Kidney (tissue), 14 donors: ENCODE data around the gene OFD1. TPM values are rescaled to one million over a fixed set of nuclear protein-coding genes. Genes with fewer than 3 reads are reported as not detected.
A peak's percentile ranks its signal among the peaks of the same experiment; 100 is the strongest.

Experiments
- DNase-seq, 5 donors: peaks; one replicate each; pipeline ENCODE4 v3.0.0-alpha.2; 2013 to 2020
- FAIRE-seq: peaks from 2 replicates; lab custom pipeline; 2012; peaks lifted over from hg19 to GRCh38; lab: Jason Lieb, UNC
- H3K27ac ChIP-seq, 2 donors: one replicate each; pipeline ENCODE4 v1.7.0; 2013; ENCODE audit warnings: low read depth in 2 of 2, low read length in 2 of 2, inconsistent platforms in 1 of 2
- H3K27me3 ChIP-seq: one replicate; pipeline ENCODE4 v1.7.1; 2013; ENCODE audit warnings: low read length, inconsistent platforms; ENCODE audit not compliant: control insufficient read depth, insufficient read depth
- H3K36me3 ChIP-seq, 3 donors: one replicate each; pipeline versions ENCODE4 v1.7.0 to v1.7.1; 2013; ENCODE audit warnings: low read length in 3 of 3, control low read depth in 1 of 3, inconsistent platforms in 1 of 3; ENCODE audit not compliant: insufficient read depth in 3 of 3, control insufficient read depth in 2 of 3
- H3K4me1 ChIP-seq, 3 donors: one replicate each; pipeline versions ENCODE4 v1.7.0 to v1.7.1; 2013; ENCODE audit warnings: low read length in 3 of 3, inconsistent platforms in 1 of 3, low read depth in 1 of 3; ENCODE audit not compliant: control insufficient read depth in 2 of 3, insufficient read depth in 2 of 3
- H3K4me3 ChIP-seq, 3 donors: one replicate each; pipeline versions ENCODE4 v1.7.0 to v1.8.1; 2013; ENCODE audit warnings: low read length in 3 of 3, control low read depth in 1 of 3, inconsistent platforms in 1 of 3
- H3K9ac ChIP-seq, 3 donors: one replicate each; pipeline versions ENCODE4 v1.7.0 to v1.7.1; 2013; ENCODE audit warnings: low read length in 3 of 3, control low read depth in 1 of 3, inconsistent platforms in 1 of 3
- H3K9me3 ChIP-seq, 3 donors: one replicate each; pipeline versions ENCODE4 v1.7.0 to v1.7.1; 2013; ENCODE audit warnings: low read length in 3 of 3, control low read depth in 1 of 3, inconsistent platforms in 1 of 3; ENCODE audit not compliant: control insufficient read depth in 2 of 3, insufficient read depth in 1 of 3
- CTCF ChIP-seq: IDR thresholded peaks from 3 replicates; pipeline ENCODE4 v1.5.1; 2012; ENCODE audit warnings: mild to moderate bottlenecking, moderate library complexity, borderline replicate concordance; ENCODE audit not compliant: insufficient read depth; ENCODE audit errors: extremely low read depth
- intact Hi-C: fragments of 100-400 bp; cut with DNase I; formaldehyde crosslinking; loops from one replicate; pipeline ENCODE4 v1.11.1; 2022
- polyA plus RNA-seq: library from polyadenylated mRNA; stranded (reverse); fragments of 350-450 nt; fragmentation: Illumina TruSeq; extraction: RNeasy Lipid Tissue Mini Kit (QIAGEN cat#74804); gene quantifications from one replicate; pipeline ENCODE4 v1.2.3, GENCODE V29; 2014; ENCODE audit warnings: low read depth, low replicate concordance; ENCODE audit not compliant: insufficient read depth
- total RNA-seq: library from RNA; stranded (reverse); fragmentation: NEBNext Ultra II Directional; extraction: Animal tissue kit (Norgen Biotek cat#: 25700); gene quantifications from one replicate; pipeline ENCODE4 v1.2.1, GENCODE V29; 2021
- donor health status: control.
- donor health status: control.
- donor health status: control.
- donor health status: control.
- donor health status: control.
- donor health status: DM: yes; HTN: yes; CAD: no.
- donor health status: Normal renal cell carcinoma (clear cell type).

OFD1 gene
- total and polyA plus RNA-seq, 2 donors from 2014 or later = 20.6 to 42.0 TPM

- FAIRE-seq = no peak
- H3K4me3 ChIP-seq = no peak overlapping the region
- intact Hi-C loops = no loop called here
- H3K4me1 ChIP-seq = peaks cover 0 to 2% (median 0%) of the 10 kb centered on the region in 3 donors
- no peaks in the 10 kb centered on the region for H3K36me3 ChIP-seq
- no peak for TF ChIP-seq CTCF
- no peaks in the 10 kb centered on the region for H3K9me3 ChIP-seq
- no peaks in the 10 kb centered on the region for H3K27me3 ChIP-seq
- DNase-seq = peak in 1 of 5 donors; percentile 22
- H3K27ac ChIP-seq = no peak overlapping the region
- H3K9ac ChIP-seq = no peak overlapping the region
These were observed 2.1 kb upstream of the OFD1 start for GRCh38 chrX:13732246-13733067.

GRCh38 chrX:13733506-13733905, 1.0 kb upstream of the OFD1 start:
- DNase-seq = no peak
- no peaks in the 10 kb centered on the region for H3K36me3 ChIP-seq
- H3K27ac ChIP-seq = peak overlapping the region in 1 of 2 donors; percentile 88
- peaks cover 0 to 2% (median 0%) of the 10 kb centered on the region in 3 donors for H3K4me1 ChIP-seq
- peak overlapping the region in 2 of 3 donors; percentile 64 to 97 for H3K9ac ChIP-seq
- H3K9me3 ChIP-seq = no peaks in the 10 kb centered on the region
- H3K4me3 ChIP-seq = peak overlapping the region; percentile 87 to 98 (median 89)
- TF ChIP-seq CTCF = no peak
- intact Hi-C loops = no loop called here
- FAIRE-seq = no peak
- no peaks in the 10 kb centered on the region for H3K27me3 ChIP-seq

- intact Hi-C loops = no loop called here
- DNase-seq (no peak), FAIRE-seq (no peak)
- Histone ChIP-seq H3K36me3 (peaks cover 0 to 5% (median 5%) of the 10 kb centered on the region in 3 donors), H3K9ac (no peak overlapping the region), H3K9me3 (no peaks in the 10 kb centered on the region), H3K27me3 (no peaks in the 10 kb centered on the region), H3K27ac (no peak overlapping the region), H3K4me3 (no peak overlapping the region), H3K4me1 (peaks cover 0 to 3% (median 0%) of the 10 kb centered on the region in 3 donors)
- TF ChIP-seq CTCF = no peak
These were observed 7.1 kb downstream of the OFD1 start for GRCh38 chrX:13741695-13742094.
